GM04503 (cell line): ENCODE measurements around the gene CFH.
"Not testable (repeated sequence)": the region's sequence is repeated elsewhere in the genome, so short reads cannot be mapped to it uniquely, and the experiment has no call there.

ENCODE experiments used
- DNase-seq: peaks from one replicate; pipeline ENCODE4 v3.0.0-alpha.2; 2012; ENCODE audit warnings: low read depth

The CFH gene

DNA sequence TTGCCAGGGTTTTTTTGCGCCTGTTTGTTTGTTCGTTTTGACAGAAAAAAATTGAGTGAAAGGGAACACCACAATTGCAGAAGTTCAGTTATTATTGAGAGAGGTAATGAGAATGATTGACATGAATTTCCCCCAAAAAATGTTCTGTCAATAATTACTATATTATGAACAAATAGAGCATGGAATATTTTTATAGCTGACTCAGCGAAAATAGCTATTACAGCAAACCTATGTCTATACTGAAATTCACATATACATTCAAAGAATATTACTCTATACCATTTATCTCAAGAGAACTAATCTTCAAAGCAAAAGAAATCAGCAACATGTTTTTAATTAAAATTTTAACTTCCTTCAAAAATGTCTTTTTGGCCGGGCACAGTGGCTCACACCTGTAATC, 118.0 kb downstream of the CFH start:
- not testable (repeated sequence) for DNase-seq

DNA sequence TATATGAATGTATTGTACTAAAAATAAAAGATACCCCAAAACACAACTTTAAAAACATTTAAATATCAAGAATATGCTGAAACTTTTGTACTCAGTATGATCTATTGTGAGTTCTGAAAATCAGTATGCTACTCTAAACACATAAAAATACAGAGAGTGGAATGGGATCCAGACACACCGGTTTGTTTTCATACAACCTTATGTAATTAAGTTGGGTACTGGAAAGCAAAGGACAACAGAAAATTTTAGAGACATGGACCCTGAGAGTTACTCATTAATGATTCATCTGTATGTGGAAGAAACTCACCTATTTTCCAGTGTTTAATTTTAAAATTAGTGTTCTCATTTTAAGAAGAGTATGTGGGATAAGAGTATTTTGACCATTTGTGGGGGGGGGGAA, 121.9 kb downstream of the CFH start:
- DNase-seq = no peak

DNA sequence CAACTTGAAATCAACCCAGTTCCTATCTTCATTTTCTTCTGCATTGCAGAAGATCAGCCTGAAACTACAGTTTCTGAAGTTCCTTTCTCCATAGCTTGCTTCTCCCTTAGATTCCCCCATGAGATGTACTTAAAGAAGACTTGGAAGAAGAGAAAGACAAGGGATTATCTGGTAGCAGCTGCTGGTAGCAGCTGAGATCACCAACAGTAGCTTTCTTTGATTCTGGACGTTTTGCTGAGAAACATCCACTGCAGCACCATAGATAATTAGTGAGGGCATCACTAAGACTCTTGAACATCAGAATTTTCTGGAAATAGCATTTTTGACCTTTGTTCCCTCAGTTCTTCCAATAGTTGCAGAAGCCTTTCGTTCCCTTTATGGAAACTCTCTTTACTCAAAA, 122.3 kb downstream of the CFH start:
- DNase-seq = no peak

DNA sequence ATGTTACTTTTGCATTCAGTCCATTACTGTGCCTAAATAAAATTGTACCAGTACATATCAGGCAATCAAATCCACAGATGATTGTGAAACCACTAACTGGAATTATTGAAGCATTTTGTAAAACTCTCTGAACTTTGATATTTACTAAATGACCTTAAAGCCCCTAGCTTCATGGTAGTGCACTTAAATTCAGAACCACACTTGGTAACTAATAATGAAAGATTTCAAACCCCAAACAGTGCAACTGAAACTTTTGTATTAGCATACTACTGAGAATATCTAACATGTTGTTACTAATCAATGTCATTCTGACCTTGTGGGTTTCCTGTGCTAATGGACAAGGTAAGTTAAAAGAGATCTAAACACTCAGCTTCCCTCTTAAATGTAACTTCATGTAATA, 122.8 kb downstream of the CFH start, which contains the start of gene CFHR3:
CFHR3 (plus strand) TSS at position 238 of the 400 bp plus-strand sequence; CDS start at position 285, 47 bp downstream.
- DNase-seq = no peak

DNA sequence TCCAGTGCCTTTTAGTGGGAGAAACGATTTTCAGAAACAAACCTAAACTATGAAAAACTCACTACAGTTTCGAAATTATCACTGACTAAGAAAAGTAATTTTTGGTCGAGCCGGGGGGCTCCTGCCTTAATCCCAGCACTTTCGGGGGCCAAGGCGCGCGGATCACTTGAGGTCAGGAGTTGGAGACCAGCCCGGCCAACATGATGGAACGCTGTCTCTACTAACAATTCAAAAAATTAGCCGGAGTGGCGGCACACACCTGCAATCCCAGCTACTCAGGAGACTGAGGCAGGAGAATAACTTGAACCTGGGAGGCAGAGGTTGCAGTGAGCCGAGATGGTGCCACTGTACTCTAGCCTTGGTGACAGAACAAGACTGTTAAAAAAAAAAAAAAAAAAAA, 125.8 kb downstream of the CFH start:
- no peak for DNase-seq

DNA sequence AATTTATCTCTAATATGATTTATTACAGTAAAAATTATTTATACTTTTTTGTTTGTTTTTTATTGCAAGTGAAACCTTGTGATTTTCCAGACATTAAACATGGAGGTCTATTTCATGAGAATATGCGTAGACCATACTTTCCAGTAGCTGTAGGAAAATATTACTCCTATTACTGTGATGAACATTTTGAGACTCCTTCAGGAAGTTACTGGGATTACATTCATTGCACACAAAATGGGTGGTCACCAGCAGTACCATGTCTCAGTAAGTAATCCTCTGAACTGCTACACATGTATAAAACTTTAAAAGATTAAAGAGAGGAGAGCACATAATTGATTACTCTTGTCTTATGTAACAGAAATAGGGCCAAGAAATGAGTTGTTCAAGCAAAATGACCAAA, 127.2 kb downstream of the CFH start:
- no peak for DNase-seq

GRCh38 chr1:196791252-196791651, 139.4 kb downstream of the CFH start:
- DNase-seq = not testable (repeated sequence)

- DNase-seq = not testable (repeated sequence)
Measured at GRCh38 chr1:196794103-196794502, 142.3 kb downstream of the CFH start.
